Left lung (tissue), 10 donors: ENCODE data around the gene NT5C1A. TPM values are rescaled to one million over a fixed set of nuclear protein-coding genes. Genes with fewer than 3 reads are reported as not detected.

Experiments used
- ATAC-seq: fragments of 200-7000 bp; cut with Tn5 transposase; one replicate; pipeline ENCODE4 v1.9.1; 2020; ENCODE audit warnings: moderate library complexity
- DNase-seq, 4 donors: peaks; one replicate each; pipeline ENCODE4 v3.0.0-alpha.2; 2013 to 2020
- H3K27ac ChIP-seq, 2 donors: fragments of 200-600 bp; sonication (generic) in 1 of 2; one replicate each; pipeline versions ENCODE4 v1.5.0 to v1.8.0; 2020 to 2021
- H3K27me3 ChIP-seq, 2 donors: fragments of 200-600 bp; sonication (generic) in 1 of 2; one replicate each; pipeline versions ENCODE4 v1.5.0 to v1.8.0; 2020 to 2021
- H3K36me3 ChIP-seq, 2 donors: fragments of 200-600 bp; sonication (generic) in 1 of 2; one replicate each; pipeline versions ENCODE4 v1.5.0 to v1.8.0; 2020 to 2021
- H3K4me1 ChIP-seq, 2 donors: fragments of 200-600 bp; one replicate each; pipeline ENCODE4 v1.8.0; 2021
- H3K4me3 ChIP-seq, 2 donors: fragments of 200-600 bp; sonication (generic) in 1 of 2; one replicate each; pipeline versions ENCODE4 v1.5.0 to v1.8.0; 2020 to 2021; ENCODE audit warnings: mild to moderate bottlenecking in 1 of 2
- H3K9me3 ChIP-seq, 2 donors: fragments of 200-600 bp; sonication (generic) in 1 of 2; one replicate each; pipeline versions ENCODE4 v1.5.0 to v1.8.0; 2020 to 2021
- intact Hi-C, 2 donors: fragments of 100-400 bp; cut with DNase I; formaldehyde crosslinking; loops; one replicate each; pipeline versions ENCODE4 v1.11.2 to v1.14.2; 2022
- polyA plus RNA-seq, 6 donors: library from polyadenylated mRNA; unstranded; fragments of 120-200 nt; gene quantifications; one replicate each; pipeline ENCODE4 v1.2.1, GENCODE V29; 2013; ENCODE audit not compliant: insufficient read length in 6 of 6
- total RNA-seq, 2 donors: library from RNA; stranded (reverse); fragmentation: NEBNext Ultra II Directional; extraction: Animal tissue kit (Norgen Biotek cat#: 25700); gene quantifications; one replicate each; pipeline ENCODE4 v1.2.1, GENCODE V29; 2021
- TF ChIP-seq, protein P1 (sequence below), 2 donors: fragments of 200-600 bp; sonication (generic) in 1 of 2; IDR thresholded peaks; one replicate each; pipeline versions ENCODE4 v1.5.0 to v1.8.0; 2021; ENCODE audit warnings: antibody characterized with exemption in 2 of 2
- donor health status: DM: no; HTN: yes; CAD: no.
- donor health status: DM: no; HTN: no; CAD: no.

NT5C1A gene
- total and polyA plus RNA-seq, 8 donors, result 0.21 to 8.9 (median 0.24) TPM; not detected in 3

DNA sequence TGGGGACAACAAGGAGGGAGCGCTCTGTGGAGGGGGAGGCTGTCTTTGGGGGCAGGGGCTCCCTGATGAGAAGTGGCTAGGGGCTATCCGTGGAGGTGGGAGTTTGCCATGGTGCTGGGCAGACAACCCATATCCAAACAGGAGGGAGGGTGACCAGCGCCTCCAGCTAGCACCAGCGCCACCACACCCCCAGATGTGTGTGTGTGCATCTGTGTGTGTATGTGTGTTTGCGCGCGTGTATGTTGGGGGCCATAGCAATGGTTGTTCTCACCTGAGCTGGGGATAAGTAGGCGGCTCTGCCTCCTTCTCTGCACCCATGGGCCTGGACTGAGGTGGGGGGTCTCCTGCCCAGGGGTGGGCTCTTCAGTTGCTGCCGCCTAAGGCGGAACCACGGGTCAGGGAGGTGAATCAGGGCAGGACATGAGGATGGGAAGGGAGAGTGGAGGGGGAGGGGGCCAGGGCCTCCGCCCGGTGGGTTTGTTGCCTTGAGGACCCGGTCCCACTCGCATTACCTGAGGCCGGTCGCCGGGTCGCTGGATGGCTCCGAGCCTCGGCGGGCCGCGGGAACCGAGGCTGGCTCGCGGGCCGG is 19.0 kb upstream of the NT5C1A start:
- intact Hi-C loops, result no loop called here
- Histone ChIP-seq H3K4me3 (peak overlapping the region; percentile 2 to 25), H3K4me1 (peaks cover 11 to 24% of the 10 kb centered on the region in 2 donors), H3K36me3 (no peaks in the 10 kb centered on the region), H3K27ac (no peak overlapping the region), H3K27me3 (peaks cover 14 to 100% of the 10 kb centered on the region in 2 donors), H3K9me3 (no peaks in the 10 kb centered on the region)
- TF ChIP-seq, protein P1, sequence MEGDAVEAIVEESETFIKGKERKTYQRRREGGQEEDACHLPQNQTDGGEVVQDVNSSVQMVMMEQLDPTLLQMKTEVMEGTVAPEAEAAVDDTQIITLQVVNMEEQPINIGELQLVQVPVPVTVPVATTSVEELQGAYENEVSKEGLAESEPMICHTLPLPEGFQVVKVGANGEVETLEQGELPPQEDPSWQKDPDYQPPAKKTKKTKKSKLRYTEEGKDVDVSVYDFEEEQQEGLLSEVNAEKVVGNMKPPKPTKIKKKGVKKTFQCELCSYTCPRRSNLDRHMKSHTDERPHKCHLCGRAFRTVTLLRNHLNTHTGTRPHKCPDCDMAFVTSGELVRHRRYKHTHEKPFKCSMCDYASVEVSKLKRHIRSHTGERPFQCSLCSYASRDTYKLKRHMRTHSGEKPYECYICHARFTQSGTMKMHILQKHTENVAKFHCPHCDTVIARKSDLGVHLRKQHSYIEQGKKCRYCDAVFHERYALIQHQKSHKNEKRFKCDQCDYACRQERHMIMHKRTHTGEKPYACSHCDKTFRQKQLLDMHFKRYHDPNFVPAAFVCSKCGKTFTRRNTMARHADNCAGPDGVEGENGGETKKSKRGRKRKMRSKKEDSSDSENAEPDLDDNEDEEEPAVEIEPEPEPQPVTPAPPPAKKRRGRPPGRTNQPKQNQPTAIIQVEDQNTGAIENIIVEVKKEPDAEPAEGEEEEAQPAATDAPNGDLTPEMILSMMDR (IDR thresholded peaks at IDR 0.05), result no peak
- ATAC-seq (no peak), DNase-seq (no peak)

DNA sequence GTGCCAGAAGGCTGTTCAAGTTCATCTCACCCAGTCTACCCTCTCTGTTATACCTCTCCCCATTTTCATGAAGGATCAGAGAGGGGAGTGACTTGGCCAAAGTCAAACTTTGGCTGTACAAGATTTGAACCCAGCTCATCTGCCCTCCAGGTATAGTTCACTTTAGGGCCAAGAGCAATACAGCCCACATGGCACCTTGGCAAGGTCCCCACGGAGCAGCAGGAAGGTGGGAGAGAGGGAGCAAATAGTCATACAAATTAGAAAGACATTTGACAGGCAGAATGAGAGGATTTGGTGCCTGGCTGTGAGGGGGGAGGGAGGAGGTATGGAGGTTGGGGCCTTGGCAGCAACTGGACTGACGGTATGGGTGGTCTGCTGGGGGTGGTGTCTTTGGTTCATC is 18.3 kb upstream of the NT5C1A start:
- no peak for ATAC-seq
- no peak overlapping the region for H3K27ac ChIP-seq
- TF ChIP-seq, protein P1 (IDR thresholded peaks at IDR 0.05), result no peak
- intact Hi-C loops, result no loop called here
- H3K36me3 ChIP-seq, result no peaks in the 10 kb centered on the region
- no peak overlapping the region for H3K4me3 ChIP-seq
- peaks cover 14 to 97% of the 10 kb centered on the region in 2 donors for H3K27me3 ChIP-seq
- peaks cover 11 to 24% of the 10 kb centered on the region in 2 donors for H3K4me1 ChIP-seq
- no peak for DNase-seq
- no peaks in the 10 kb centered on the region for H3K9me3 ChIP-seq

DNA sequence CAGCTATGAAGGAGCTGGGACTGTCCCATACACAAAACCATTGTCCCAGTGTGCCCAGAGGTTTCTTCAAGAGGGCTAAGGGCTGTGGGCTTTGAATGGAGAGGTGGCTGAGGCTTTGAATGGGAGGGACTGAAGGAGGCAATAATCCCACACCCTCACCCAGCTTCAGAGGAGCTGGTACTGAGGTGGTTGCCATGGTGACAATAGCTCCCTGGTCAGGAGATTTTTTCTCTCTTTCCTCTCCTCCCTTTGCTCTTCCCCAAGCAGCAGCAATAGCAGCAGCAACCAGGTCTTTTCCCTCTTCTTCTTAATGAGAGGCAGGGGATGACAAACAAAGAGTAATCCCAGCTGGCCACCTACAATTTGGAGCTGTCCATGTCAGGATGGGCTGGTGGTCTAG is 17.7 kb upstream of the NT5C1A start:
- DNase-seq (no peak), ATAC-seq (no peak)
- TF ChIP-seq, protein P1 (IDR thresholded peaks at IDR 0.05), result no peak
- Histone ChIP-seq H3K27me3 (peaks cover 14 to 97% of the 10 kb centered on the region in 2 donors), H3K4me3 (no peak overlapping the region), H3K9me3 (no peaks in the 10 kb centered on the region), H3K4me1 (peaks cover 11 to 24% of the 10 kb centered on the region in 2 donors), H3K27ac (no peak overlapping the region), H3K36me3 (no peaks in the 10 kb centered on the region)
- intact Hi-C loops, result no loop called here

DNA sequence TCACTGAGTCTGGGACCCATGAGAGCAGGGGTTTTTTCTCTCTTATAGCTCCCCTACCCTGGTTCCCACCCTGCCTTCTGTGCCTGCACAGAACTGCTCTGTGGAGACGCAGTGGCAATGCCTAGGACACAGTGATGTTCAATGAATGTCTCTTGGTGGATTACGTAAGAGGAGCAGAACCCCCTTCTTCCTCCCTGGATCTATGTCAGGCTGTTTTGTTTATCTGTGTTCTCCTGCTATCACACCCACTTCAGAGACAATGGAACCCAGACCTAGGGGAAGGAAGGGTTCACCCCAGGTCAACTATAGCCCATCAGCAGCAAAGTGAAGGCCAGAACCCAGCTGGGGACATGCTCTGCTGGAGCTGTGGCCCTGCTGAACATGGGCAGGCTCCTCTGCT is 17.3 kb upstream of the NT5C1A start:
- Histone ChIP-seq H3K4me3 (no peak overlapping the region), H3K4me1 (peaks cover 11 to 24% of the 10 kb centered on the region in 2 donors), H3K27ac (no peak overlapping the region), H3K27me3 (peaks cover 14 to 97% of the 10 kb centered on the region in 2 donors), H3K36me3 (no peaks in the 10 kb centered on the region), H3K9me3 (no peaks in the 10 kb centered on the region)
- TF ChIP-seq, protein P1 (IDR thresholded peaks at IDR 0.05), result no peak
- intact Hi-C loops, result no loop called here
- DNase-seq (no peak), ATAC-seq (no peak)

DNA sequence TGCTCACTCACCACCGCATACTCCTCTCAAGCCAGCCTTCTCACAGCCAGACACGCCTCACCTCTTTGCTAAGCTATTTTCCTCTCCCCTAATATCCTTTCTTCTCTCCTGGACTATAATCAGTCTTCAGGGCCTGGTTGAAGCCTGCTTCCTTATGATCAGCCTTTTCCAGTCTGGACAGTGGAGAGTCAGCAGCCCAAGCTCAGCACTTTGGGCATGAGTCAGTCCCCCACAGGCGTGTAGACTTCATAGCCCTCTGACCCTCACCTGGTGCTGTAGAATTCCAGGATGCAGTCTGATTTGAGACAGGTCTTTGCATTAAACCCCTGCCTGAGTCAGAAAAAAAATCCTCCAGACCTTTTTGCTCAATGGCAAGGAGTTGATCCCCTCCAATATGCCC is 16.8 kb upstream of the NT5C1A start:
- Histone ChIP-seq H3K9me3 (no peaks in the 10 kb centered on the region), H3K4me3 (no peak overlapping the region), H3K4me1 (peaks cover 11 to 24% of the 10 kb centered on the region in 2 donors), H3K27me3 (peaks cover 17 to 97% of the 10 kb centered on the region in 2 donors), H3K36me3 (no peaks in the 10 kb centered on the region), H3K27ac (no peak overlapping the region)
- ATAC-seq (no peak), DNase-seq (no peak)
- intact Hi-C loops, result no loop called here
- TF ChIP-seq, protein P1 (IDR thresholded peaks at IDR 0.05), result no peak
